ENCODE measurements around the gene SCARB1. TPM values are rescaled to one million over a fixed set of nuclear protein-coding genes. Genes with fewer than 3 reads are reported as not detected.

SCARB1 gene
- total and polyA plus RNA-seq, 7 experiments from 2014 or later = 2.2 to 7.1 (median 4.0) TPM

DNA sequence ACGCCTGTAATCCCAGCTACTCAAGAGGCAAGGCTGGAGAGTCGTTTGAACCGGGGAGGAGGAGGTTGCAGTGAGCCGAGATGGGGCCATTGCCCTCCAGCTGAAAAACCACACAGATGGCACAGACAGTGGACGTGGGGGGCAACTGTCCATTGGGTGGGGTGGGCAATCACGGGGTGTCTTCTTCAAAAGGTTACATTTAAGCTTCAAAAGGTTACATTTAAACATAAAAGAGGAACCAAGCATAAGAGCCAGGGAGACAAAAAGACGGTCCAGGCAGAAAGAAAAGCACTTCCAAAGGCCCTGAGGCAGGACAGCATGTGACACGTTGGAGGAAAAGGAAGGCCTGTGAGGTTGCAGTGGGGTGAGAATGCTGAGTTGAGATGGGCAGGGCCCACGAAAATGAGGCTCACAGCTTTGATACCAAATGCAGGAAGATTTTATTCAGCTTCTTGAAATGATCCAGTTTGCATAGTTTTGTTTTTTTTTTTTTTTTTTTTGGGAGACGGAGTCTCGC is 10.7 kb downstream of the SCARB1 start:
- ATAC-seq = no peak
- no peak overlapping the region for H3K27ac Mint-ChIP-seq
- H3K4me3 Mint-ChIP-seq = no peak overlapping the region

DNA sequence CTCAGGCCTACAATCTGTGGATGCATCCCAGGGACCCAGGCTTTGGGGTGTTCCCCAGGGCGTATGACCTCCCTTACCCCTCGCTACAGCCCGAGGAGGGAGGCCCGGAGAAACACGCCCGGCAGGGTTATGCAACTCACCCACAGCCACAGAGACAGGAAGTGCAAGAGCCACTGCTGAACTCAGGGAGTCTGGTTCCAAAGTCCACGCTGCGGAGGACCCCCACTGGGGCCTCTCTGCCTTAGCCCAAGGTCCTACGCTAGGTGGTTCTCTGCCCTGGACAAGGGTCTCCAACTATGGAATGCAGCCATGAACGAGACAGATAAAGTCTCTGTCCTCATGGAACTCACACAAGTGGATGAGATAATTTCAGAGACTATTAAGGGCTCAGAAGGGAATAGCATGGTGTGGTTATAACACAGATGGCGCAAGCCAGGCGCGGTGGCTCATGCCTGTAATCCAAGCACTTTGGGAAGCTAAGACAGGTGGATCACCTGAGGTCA is 11.3 kb downstream of the SCARB1 start:
- no peak overlapping the region for H3K4me3 ChIP-seq (ENCODE audit: low read length)
- peaks cover 0 to 4% (median 0%) of the 10 kb centered on the region in 5 donors for H3K36me3 Mint-ChIP-seq
- intact Hi-C loops (cut with micrococcal nuclease) = no loop called here
- no peaks in the 10 kb centered on the region for H3K27me3 ChIP-seq (ENCODE audit: control insufficient read depth in 2 of 2, insufficient read depth in 2 of 2, low read length in 2 of 2)
- no peaks in the 10 kb centered on the region for H3K9me3 ChIP-seq (ENCODE audit: control insufficient read depth in 2 of 3, low read length in 3 of 3)
- ChIA-PET CTCF (no interaction called here), POLR2A (no interaction called here)
- peak; percentile 87 for ATAC-seq
- H3K27me3 Mint-ChIP-seq = no peaks in the 10 kb centered on the region
- no peak for DNase-seq
- H3K4me3 Mint-ChIP-seq = peak overlapping the region in 1 of 10 donors; percentile 14
- no peaks in the 10 kb centered on the region for H3K4me1 ChIP-seq (ENCODE audit: control insufficient read depth in 2 of 2, insufficient read depth in 2 of 2, low read length in 2 of 2)
- H3K9me3 Mint-ChIP-seq = no peaks in the 10 kb centered on the region
- H3K27ac Mint-ChIP-seq = no peak overlapping the region
- H3K27ac ChIP-seq (ENCODE audit: low read depth, low read length) = no peak overlapping the region
- H3K4me1 Mint-ChIP-seq = peaks cover 0 to 18% (median 7%) of the 10 kb centered on the region in 7 donors
- no peaks in the 10 kb centered on the region for H3K36me3 ChIP-seq (ENCODE audit: control insufficient read depth in 2 of 3, insufficient read depth in 3 of 3, low read length in 3 of 3)

More for the DNA sequence above, 10.7 kb downstream of the SCARB1 start:
- H3K36me3 Mint-ChIP-seq = peaks cover 0 to 4% (median 0%) of the 10 kb centered on the region in 5 donors
- Histone ChIP-seq H3K27me3 (ENCODE audit: control insufficient read depth in 2 of 2, insufficient read depth in 2 of 2, low read length in 2 of 2) (no peaks in the 10 kb centered on the region), H3K9me3 (ENCODE audit: control insufficient read depth in 2 of 3, low read length in 3 of 3) (no peaks in the 10 kb centered on the region), H3K4me3 (ENCODE audit: low read length) (no peak overlapping the region), H3K36me3 (ENCODE audit: control insufficient read depth in 2 of 3, insufficient read depth in 3 of 3, low read length in 3 of 3) (no peaks in the 10 kb centered on the region), H3K4me1 (ENCODE audit: control insufficient read depth in 2 of 2, insufficient read depth in 2 of 2, low read length in 2 of 2) (no peaks in the 10 kb centered on the region), H3K27ac (ENCODE audit: low read depth, low read length) (no peak overlapping the region)
- CTCF ChIA-PET = no interaction called here
- DNase-seq = no peak
- H3K27me3 Mint-ChIP-seq = no peaks in the 10 kb centered on the region
- H3K4me1 Mint-ChIP-seq = peaks cover 0 to 18% (median 7%) of the 10 kb centered on the region in 7 donors
- intact Hi-C loops (cut with micrococcal nuclease) = no loop called here
- no peaks in the 10 kb centered on the region for H3K9me3 Mint-ChIP-seq
- POLR2A ChIA-PET = no interaction called here

DNA sequence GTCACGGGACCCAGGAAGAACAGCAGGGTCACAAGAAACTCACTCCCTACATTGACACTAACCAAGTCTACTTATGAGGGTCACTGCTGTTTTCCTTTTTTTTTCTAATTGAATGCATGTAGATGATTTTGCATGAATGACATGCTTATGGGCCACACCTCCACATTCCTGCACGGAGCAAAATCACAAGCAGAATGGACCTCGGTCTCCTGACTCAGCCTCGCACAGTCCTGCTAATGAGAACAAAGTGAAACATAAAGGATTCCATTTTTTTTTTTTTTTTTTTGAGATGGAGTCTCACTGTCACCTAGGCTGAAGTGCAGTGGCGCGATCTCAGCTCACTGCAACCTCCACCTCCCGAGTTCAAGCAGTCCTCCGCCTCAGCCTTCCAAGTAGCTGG is 12.3 kb downstream of the SCARB1 start:
- H3K9me3 Mint-ChIP-seq = no peaks in the 10 kb centered on the region
- ChIA-PET POLR2A (interaction anchor here (0.6 kb wide), 1 partner anchor 15 kb away, joined by 3 read pairs; no protein-coding TSS in a partner anchor), CTCF (no interaction called here)
- H3K27ac ChIP-seq (ENCODE audit: low read depth, low read length) = no peak overlapping the region
- peaks cover 0 to 18% (median 7%) of the 10 kb centered on the region in 7 donors for H3K4me1 Mint-ChIP-seq
- H3K27me3 ChIP-seq (ENCODE audit: control insufficient read depth in 2 of 2, insufficient read depth in 2 of 2, low read length in 2 of 2) = no peaks in the 10 kb centered on the region
- no peak overlapping the region for H3K27ac Mint-ChIP-seq
- H3K36me3 ChIP-seq (ENCODE audit: control insufficient read depth in 2 of 3, insufficient read depth in 3 of 3, low read length in 3 of 3) = no peaks in the 10 kb centered on the region
- peaks cover 0 to 4% (median 0%) of the 10 kb centered on the region in 5 donors for H3K36me3 Mint-ChIP-seq
- ATAC-seq (no peak), DNase-seq (no peak)
- H3K27me3 Mint-ChIP-seq = no peaks in the 10 kb centered on the region
- intact Hi-C loops (cut with micrococcal nuclease) = no loop called here
- H3K9me3 ChIP-seq (ENCODE audit: control insufficient read depth in 2 of 3, low read length in 3 of 3) = no peaks in the 10 kb centered on the region
- no peak overlapping the region for H3K4me3 Mint-ChIP-seq
- no peak overlapping the region for H3K4me3 ChIP-seq (ENCODE audit: low read length)
- no peaks in the 10 kb centered on the region for H3K4me1 ChIP-seq (ENCODE audit: control insufficient read depth in 2 of 2, insufficient read depth in 2 of 2, low read length in 2 of 2)

DNA sequence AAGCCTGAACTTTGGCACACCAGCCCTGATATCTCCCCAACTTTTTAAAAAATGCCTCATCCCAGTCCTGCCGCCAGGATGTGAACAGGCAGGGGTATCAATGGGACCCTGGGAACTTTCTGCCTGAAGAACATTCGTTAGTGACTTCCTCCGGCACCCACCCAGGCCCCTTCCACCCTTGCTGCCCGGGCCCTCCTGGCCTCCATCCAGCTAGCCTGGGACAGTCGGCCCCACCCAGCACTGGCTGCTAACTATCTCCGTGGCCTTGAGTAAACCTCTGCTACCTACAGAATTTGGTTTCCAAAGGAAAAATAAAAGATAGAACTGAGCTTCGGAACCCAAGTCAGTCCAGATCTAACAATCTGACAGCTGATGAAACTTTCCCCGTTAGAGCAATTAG is 14.3 kb downstream of the SCARB1 start:
- H3K4me3 ChIP-seq (ENCODE audit: low read length) = no peak overlapping the region
- Mint-ChIP-seq H3K36me3 (peaks cover 0 to 4% (median 0%) of the 10 kb centered on the region in 5 donors), H3K9me3 (no peaks in the 10 kb centered on the region), H3K4me1 (peaks cover 0 to 14% (median 7%) of the 10 kb centered on the region in 7 donors), H3K4me3 (no peak overlapping the region), H3K27ac (no peak overlapping the region), H3K27me3 (no peaks in the 10 kb centered on the region)
- ChIA-PET POLR2A (no interaction called here), CTCF (no interaction called here)
- no peaks in the 10 kb centered on the region for H3K36me3 ChIP-seq (ENCODE audit: control insufficient read depth in 2 of 3, insufficient read depth in 3 of 3, low read length in 3 of 3)
- no peaks in the 10 kb centered on the region for H3K9me3 ChIP-seq (ENCODE audit: control insufficient read depth in 2 of 3, low read length in 3 of 3)
- no peak for DNase-seq
- ATAC-seq = no peak
- no peak overlapping the region for H3K27ac ChIP-seq (ENCODE audit: low read depth, low read length)
- no peaks in the 10 kb centered on the region for H3K4me1 ChIP-seq (ENCODE audit: control insufficient read depth in 2 of 2, insufficient read depth in 2 of 2, low read length in 2 of 2)
- intact Hi-C loops (cut with micrococcal nuclease) = no loop called here
- no peaks in the 10 kb centered on the region for H3K27me3 ChIP-seq (ENCODE audit: control insufficient read depth in 2 of 2, insufficient read depth in 2 of 2, low read length in 2 of 2)

DNA sequence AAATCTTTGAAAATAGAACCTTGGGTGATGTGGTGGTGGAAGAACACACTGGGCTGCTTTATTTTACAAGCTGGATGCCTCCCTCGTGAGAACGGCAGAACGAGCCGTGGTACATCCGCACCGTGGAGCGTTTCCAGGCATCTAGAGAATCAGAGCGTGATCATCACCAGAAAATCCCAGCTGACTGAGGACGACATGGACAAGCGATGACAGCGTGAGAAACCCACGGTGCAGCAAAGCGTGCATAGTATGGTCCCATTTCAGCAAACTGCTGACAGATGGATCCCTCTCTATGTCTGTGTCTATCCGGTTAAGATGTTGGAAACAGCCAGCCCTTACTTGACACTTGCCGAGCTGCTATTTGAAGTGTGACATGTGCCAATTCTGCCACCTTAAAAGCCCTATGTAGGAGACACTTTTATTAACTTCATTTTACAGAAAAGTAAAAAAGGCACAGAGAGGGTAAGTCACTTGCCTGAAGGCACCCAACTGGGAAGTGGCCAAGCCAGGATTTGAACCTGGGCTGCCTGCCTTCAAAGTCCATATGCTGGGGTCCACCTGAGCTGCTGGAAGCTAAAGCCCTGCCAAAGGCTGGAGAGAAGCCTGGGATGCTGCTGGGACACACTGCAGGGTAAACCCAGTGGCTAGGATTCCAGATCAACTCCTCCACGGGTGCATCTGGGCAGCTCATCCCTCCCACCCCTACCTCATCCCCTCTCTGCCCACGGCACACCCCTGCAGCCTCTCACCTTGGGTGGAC is 14.9 kb downstream of the SCARB1 start:
- H3K36me3 Mint-ChIP-seq = peaks cover 0 to 3% (median 0%) of the 10 kb centered on the region in 5 donors
- H3K4me1 Mint-ChIP-seq = peaks cover 0 to 10% (median 7%) of the 10 kb centered on the region in 7 donors
- no peak overlapping the region for H3K27ac ChIP-seq (ENCODE audit: low read depth, low read length)
- H3K27ac Mint-ChIP-seq = no peak overlapping the region
- ChIA-PET POLR2A (interaction anchor here (0.6 kb wide), 1 partner anchor 145 kb away, joined by 3 read pairs; the partner anchor contains the start of gene BRI3BP), CTCF (no interaction called here)
- H3K4me1 ChIP-seq (ENCODE audit: control insufficient read depth in 2 of 2, insufficient read depth in 2 of 2, low read length in 2 of 2) = no peaks in the 10 kb centered on the region
- no peaks in the 10 kb centered on the region for H3K27me3 ChIP-seq (ENCODE audit: control insufficient read depth in 2 of 2, insufficient read depth in 2 of 2, low read length in 2 of 2)
- DNase-seq (no peak), ATAC-seq (no peak)
- no peaks in the 10 kb centered on the region for H3K9me3 Mint-ChIP-seq
- H3K27me3 Mint-ChIP-seq = no peaks in the 10 kb centered on the region
- H3K4me3 ChIP-seq (ENCODE audit: low read length) = no peak overlapping the region
- intact Hi-C loops (cut with micrococcal nuclease) = no loop called here
- no peaks in the 10 kb centered on the region for H3K36me3 ChIP-seq (ENCODE audit: control insufficient read depth in 2 of 3, insufficient read depth in 3 of 3, low read length in 3 of 3)
- no peak overlapping the region for H3K4me3 Mint-ChIP-seq
- H3K9me3 ChIP-seq (ENCODE audit: control insufficient read depth in 2 of 3, low read length in 3 of 3) = no peaks in the 10 kb centered on the region

DNA sequence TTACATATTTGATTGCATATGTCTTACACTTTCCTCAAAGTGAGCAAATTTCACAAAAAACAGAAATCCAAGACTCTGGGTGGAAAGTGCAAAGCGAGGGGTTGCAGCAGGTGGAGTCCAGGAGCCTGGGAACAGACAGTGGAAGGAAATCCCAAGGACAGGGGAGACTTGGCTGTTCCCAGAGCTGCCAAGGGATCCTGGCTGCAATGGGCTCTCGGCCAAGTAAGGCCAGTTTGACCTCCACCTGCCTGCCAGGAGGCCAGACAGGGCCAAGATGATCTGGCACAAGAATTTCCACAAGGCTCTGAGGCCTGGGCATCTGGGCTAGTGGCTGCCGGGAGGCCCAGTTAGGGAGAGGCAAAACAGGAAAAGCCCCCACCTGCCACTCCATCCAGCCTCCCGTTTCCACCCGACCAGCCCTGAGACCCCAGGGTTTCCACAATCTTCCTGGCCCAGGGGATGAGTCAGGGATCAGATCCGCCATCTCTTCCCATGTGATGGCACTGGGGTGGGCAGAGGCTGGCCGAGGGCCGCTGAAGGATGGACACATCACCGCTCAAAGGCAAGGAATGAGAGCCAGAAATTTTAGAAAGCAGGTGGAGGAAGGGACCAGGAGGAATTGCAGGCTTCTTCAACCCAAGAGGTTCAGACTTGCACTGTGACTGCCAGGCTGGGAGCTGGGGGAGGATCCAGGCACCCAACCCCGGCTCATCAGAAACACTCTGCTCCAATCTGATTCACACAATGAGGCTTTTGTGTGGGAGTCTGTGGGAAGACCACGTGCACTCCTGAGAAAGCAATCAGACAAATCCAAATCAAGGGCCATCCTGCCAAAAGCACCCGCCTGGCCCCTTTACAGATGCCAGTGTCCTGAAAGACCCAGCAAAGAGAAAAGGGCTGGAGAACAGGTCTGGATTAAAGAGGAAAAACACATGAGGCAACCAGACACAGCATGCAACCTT is 16.3 kb downstream of the SCARB1 start:
- intact Hi-C loops (cut with micrococcal nuclease) = no loop called here
- CTCF ChIA-PET = no interaction called here
- no peaks in the 10 kb centered on the region for H3K27me3 ChIP-seq (ENCODE audit: control insufficient read depth in 2 of 2, insufficient read depth in 2 of 2, low read length in 2 of 2)
- H3K4me1 Mint-ChIP-seq = peaks cover 0 to 6% (median 3%) of the 10 kb centered on the region in 7 donors
- POLR2A ChIA-PET = no interaction called here
- no peaks in the 10 kb centered on the region for H3K36me3 Mint-ChIP-seq
- no peaks in the 10 kb centered on the region for H3K27me3 Mint-ChIP-seq
- H3K4me1 ChIP-seq (ENCODE audit: control insufficient read depth in 2 of 2, insufficient read depth in 2 of 2, low read length in 2 of 2) = no peaks in the 10 kb centered on the region
- no peaks in the 10 kb centered on the region for H3K9me3 ChIP-seq (ENCODE audit: control insufficient read depth in 2 of 3, low read length in 3 of 3)
- H3K36me3 ChIP-seq (ENCODE audit: control insufficient read depth in 2 of 3, insufficient read depth in 3 of 3, low read length in 3 of 3) = no peaks in the 10 kb centered on the region
- no peak overlapping the region for H3K27ac Mint-ChIP-seq
- ATAC-seq (no peak), DNase-seq (no peak)
- no peak overlapping the region for H3K27ac ChIP-seq (ENCODE audit: low read depth, low read length)
- H3K9me3 Mint-ChIP-seq = no peaks in the 10 kb centered on the region
- H3K4me3 ChIP-seq (ENCODE audit: low read length) = no peak overlapping the region
- H3K4me3 Mint-ChIP-seq = no peak overlapping the region
